Muscle of leg (tissue), 11 donors: ENCODE results near the gene UBALD1. TPM values are rescaled to one million over a fixed set of nuclear protein-coding genes. Genes with fewer than 3 reads are reported as not detected.
"Not testable (repeated sequence)": the region's sequence is repeated elsewhere in the genome, so short reads cannot be mapped to it uniquely, and the experiment has no call there.

Experiments used
- DNase-seq: peaks from one replicate; pipeline ENCODE4 v3.0.0; 2013
- H3K27ac ChIP-seq: one replicate; pipeline ENCODE4 v1.5.1; 2013; ENCODE audit warnings: mild to moderate bottlenecking, low read length, control low read depth
- H3K27me3 ChIP-seq: one replicate; pipeline ENCODE4 v1.6.1; 2013; ENCODE audit warnings: low read length; ENCODE audit not compliant: control insufficient read depth, insufficient read depth
- H3K36me3 ChIP-seq: one replicate; pipeline ENCODE4 v1.6.1; 2013; ENCODE audit warnings: low read length; ENCODE audit not compliant: control insufficient read depth, insufficient read depth
- H3K4me1 ChIP-seq: one replicate; pipeline ENCODE4 v1.6.1; 2013; ENCODE audit warnings: low read length; ENCODE audit not compliant: control insufficient read depth, insufficient read depth
- H3K4me3 ChIP-seq: one replicate; pipeline ENCODE4 v1.5.1; 2013; ENCODE audit warnings: low read length, control low read depth
- H3K9me3 ChIP-seq: replicated peaks from 2 replicates; pipeline ENCODE4 v1.6.1; 2013; ENCODE audit warnings: low read depth, low read length; ENCODE audit not compliant: control insufficient read depth
- WGBS: methylation state at CpG from one replicate; pipeline ENCODE4 v1.1.5; 2013; ENCODE audit warnings: missing lambda C conversion rate; ENCODE audit not compliant: insufficient coverage; 5-methylcytosine and 5-hydroxymethylcytosine counted together
- polyA plus RNA-seq, 8 donors: library from polyadenylated mRNA; unstranded; fragments of 120-200 nt; gene quantifications; one replicate each; pipeline versions ENCODE4 v1.2.1 to v1.2.3, GENCODE V29; 2013; ENCODE audit warnings: inconsistent platforms in 1 of 8, low replicate concordance in 1 of 8; ENCODE audit not compliant: insufficient read length in 8 of 8, insufficient read depth in 1 of 8
- total RNA-seq: library from RNA; stranded (reverse); fragments of 120-200 nt; gene quantifications from one replicate; pipeline ENCODE4 v1.2.4, GENCODE V29; 2013

The UBALD1 gene
- total and polyA plus RNA-seq, 9 donors: 7.4 to 24.5 (median 23.1) TPM

DNA sequence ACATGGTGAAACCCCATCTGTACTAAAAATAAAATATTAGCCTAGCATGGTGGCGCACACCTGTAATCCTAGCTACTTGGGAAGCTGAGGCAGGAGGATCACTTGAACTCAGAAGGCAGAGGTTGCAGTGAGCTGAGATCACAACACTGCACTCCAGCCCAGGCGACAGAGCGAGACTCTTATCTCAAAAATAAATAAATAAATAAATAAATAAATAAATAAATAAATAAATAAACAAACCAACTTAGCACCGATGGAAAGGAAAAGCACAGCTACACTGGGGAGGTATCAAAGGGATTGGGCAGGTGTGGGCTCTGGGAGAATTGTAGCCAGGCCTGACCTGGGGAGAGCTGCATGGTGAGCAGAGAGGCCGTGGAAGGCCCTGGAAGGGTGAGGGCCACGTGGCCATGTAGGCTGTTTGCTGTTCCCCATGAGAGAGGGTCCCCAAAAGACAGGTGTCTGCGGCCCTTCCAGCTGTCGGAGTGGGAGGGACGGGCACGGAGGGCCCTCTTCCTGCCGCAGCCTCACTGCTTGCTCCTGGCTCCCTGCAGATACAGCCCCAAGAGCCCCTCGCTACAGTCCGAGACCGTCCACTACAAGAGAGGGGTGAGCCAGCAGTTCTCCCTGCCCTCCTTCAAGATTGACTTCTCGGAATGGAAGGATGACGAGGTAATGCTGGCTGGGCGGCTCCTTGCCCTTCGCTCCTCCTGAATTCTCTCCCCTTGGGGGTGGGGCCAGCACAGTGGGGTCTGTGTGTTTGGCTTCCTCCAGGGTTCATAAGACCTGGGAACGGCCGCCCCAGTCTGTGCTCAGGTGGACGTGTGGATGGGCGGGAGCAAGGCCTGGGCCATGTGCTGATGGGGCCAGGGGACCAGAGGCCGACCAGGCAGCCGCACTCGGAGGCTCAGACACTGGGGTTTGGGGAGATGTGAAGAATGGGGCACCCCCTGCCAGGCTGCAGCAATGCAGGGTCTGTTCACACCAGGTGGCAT is 42.3 kb upstream of the UBALD1 start:
- no peaks in the 10 kb centered on the region for H3K9me3 ChIP-seq
- no peak overlapping the region for H3K27ac ChIP-seq
- WGBS: 85% methylated on average over 15 of the region's 25 CpGs

DNA sequence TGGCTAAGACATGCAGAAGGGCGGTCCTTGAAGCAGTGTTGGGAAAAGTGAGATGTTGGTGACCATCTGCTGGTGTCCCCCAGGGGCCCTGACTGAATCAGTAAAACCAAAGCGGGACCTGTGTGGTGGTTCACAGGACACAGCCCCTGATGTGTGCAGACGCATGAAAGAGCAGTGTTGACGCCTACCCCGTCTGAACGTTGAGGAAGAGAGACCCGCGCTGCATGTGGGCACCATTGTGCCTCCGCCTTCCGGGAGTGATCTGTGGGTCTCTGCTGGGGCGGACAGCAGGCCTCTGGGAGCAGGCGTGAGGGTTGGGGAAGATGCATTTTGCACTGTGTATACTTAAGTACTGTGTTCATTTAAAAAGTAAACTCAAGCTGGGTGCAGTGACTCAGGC is 41.5 kb upstream of the UBALD1 start:
- Histone ChIP-seq H3K4me3 (no peak overlapping the region), H3K9me3 (no peaks in the 10 kb centered on the region), H3K27me3 (no peaks in the 10 kb centered on the region), H3K36me3 (peaks cover 82% of the 10 kb centered on the region), H3K4me1 (no peaks in the 10 kb centered on the region), H3K27ac (no peak overlapping the region)
- no peak for DNase-seq
- 96% methylated on average over 12 of the region's 12 CpGs for WGBS

More for the DNA sequence above, 42.3 kb upstream of the UBALD1 start:
- Histone ChIP-seq H3K4me3 (no peak overlapping the region), H3K4me1 (no peaks in the 10 kb centered on the region), H3K36me3 (peaks cover 79% of the 10 kb centered on the region), H3K27me3 (no peaks in the 10 kb centered on the region)
- peak; percentile 0 for DNase-seq

DNA sequence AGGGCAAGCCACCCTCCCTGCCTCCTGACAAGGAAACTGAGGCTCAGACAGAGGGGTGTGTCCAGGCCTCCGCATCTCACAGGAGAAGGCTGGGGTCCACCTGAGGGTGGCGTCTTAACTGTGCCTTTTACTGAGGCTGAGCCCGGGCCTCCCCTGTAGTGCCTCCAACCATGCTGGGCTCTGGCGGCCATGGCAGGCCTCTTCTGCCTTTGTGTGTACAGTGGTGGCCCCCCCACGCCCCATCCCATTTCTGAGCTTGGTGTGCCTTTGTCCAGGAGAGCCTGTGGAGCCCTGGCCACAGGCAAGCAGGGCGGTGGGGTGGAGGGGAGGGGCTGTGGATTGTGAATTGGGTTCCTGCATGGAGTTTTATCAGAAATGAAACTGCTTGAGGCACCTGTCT is 41.1 kb upstream of the UBALD1 start:
- WGBS: 93% methylated on average over 6 of the region's 6 CpGs
- Histone ChIP-seq H3K27ac (no peak overlapping the region), H3K4me1 (no peaks in the 10 kb centered on the region), H3K9me3 (no peaks in the 10 kb centered on the region), H3K4me3 (no peak overlapping the region), H3K36me3 (peaks cover 84% of the 10 kb centered on the region), H3K27me3 (no peaks in the 10 kb centered on the region)
- DNase-seq: peak; percentile 0

DNA sequence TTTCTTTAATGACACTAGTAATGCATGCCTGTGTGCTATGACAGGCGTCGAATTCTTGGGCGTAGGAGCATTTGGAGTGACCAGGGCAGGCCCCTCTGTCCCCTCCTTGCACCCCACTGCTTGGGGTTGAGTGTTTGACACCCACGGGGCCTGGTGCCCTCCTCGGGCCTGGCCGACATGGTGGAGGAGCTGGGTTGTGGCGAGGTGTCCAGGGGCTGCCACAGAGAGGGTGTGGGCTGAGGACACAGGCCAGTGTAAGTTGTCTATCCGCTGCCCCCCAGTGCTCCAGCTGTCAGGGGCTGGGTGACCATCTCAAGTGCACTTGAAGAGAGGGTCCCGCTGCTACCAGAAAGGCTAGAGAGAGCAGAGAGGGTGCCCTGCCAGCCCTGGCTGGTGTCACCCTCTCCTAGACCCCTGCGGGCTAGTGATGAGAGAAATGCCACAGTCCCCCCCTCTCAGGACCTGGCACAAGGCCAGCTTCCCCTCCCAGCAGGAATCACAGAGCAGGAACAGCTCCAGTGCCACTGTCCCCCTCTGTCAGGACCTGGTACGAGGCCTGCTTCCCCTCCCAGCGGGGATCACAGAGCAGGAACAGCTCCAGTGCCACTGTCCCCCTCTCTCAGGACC is 40.4 kb upstream of the UBALD1 start:
- H3K4me3 ChIP-seq: no peak overlapping the region

DNA sequence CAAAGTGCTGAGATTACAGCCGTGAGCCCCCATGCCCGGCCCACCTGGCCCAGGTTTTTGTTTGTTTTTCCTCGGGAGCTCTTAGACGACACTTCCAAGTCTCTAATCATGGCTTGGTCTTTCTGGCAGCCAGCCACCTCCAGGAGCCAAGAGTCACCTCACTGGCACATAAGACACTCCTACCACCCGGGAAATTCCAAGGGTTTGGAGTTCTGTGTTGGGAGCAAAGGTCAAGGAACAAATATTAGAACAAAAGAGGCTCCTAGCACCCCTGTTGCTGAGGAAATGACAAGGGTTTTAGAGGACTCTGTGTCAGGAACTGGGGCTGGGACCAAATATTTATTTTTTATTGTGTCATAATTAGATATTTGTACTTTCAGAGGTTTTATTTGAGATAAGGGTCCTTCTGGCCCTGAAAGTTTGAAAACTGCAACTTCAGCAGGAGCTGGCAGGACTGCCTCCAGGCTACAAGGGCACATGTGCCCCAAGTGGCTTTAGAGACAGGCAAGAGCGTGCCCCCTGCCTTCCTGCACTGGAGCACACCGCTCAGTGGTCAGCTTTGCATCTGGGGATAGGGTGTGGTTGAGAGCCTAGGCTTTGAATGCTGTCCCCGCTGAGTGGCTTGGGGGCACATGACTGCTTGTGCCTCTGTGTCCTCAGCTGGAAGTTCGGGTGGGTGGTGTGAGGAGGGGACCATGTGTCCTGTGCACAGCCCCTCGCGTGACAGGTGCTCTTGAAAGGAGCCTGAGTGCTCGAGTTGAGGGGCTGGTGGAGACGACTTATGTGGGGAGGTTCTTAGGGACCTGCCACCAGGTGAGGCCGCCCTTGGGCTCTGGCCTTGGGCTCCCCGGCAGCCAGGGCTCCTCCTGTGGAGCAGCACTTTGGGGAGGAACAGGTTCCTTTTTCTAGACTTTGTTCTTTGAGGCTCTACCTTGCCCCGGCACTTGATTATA is 39.6 kb upstream of the UBALD1 start:
- peaks cover 78% of the 10 kb centered on the region for H3K36me3 ChIP-seq
- no peaks in the 10 kb centered on the region for H3K27me3 ChIP-seq
- H3K4me1 ChIP-seq: no peaks in the 10 kb centered on the region
- H3K4me3 ChIP-seq: no peak overlapping the region
- H3K9me3 ChIP-seq: no peaks in the 10 kb centered on the region
- DNase-seq: peak; percentile 0
- H3K27ac ChIP-seq: no peak overlapping the region
- WGBS: 83% methylated on average over 15 of the region's 16 CpGs

More for the DNA sequence above, 40.4 kb upstream of the UBALD1 start:
- no peak overlapping the region for H3K27ac ChIP-seq
- no peaks in the 10 kb centered on the region for H3K27me3 ChIP-seq
- DNase-seq: peak; percentile 4
- H3K4me1 ChIP-seq: no peaks in the 10 kb centered on the region
- no peaks in the 10 kb centered on the region for H3K9me3 ChIP-seq
- peaks cover 83% of the 10 kb centered on the region for H3K36me3 ChIP-seq
- WGBS: 91% methylated on average over 9 of the region's 12 CpGs

DNA sequence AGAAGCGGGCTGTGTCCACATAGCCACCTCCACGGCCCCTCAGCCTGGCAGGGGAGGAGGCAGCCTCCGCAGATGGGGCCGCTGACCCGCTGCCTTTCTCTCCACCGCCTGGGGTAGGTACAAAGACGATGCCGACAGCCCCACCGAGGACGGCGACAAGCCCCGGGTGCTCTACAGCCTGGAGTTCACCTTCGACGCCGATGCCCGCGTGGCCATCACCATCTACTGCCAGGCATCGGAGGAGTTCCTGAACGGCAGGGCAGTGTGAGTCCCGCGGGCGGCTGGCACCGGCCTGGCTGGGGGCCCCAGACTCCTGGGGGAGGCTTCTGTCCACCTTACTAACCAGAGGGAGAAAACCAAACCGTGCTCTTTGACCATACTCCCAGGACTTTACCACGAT is 37.9 kb upstream of the UBALD1 start:
- WGBS: 92% methylated on average over 24 of the region's 25 CpGs
- Histone ChIP-seq H3K4me1 (no peaks in the 10 kb centered on the region), H3K27me3 (no peaks in the 10 kb centered on the region), H3K4me3 (no peak overlapping the region), H3K9me3 (peaks cover 3% of the 10 kb centered on the region), H3K36me3 (peaks cover 70% of the 10 kb centered on the region), H3K27ac (no peak overlapping the region)
- DNase-seq: no peak

DNA sequence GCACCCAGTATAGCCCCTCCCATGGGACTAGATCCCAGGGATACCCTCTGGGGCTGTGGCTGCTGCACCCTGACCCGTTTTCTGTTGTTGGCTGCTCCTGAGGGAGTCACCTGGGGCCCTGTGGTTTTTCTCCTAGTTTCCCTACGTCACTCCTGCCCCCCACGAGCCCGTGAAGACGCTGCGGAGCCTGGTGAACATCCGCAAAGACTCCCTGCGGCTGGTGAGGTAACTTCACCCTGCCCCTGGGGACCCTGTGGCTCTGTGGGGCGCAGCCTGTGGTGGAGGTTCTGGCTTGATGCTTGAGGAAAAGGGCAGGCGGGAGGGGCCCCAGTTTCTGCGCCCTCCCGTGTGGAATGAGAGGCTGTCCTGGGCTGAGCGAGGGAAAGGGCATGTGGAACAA is 37.1 kb upstream of the UBALD1 start:
- WGBS: 86% methylated on average over 13 of the region's 13 CpGs
- no peaks in the 10 kb centered on the region for H3K4me1 ChIP-seq
- H3K27ac ChIP-seq: no peak overlapping the region
- H3K9me3 ChIP-seq: peaks cover 5% of the 10 kb centered on the region
- no peak overlapping the region for H3K4me3 ChIP-seq
- DNase-seq: no peak
- no peaks in the 10 kb centered on the region for H3K27me3 ChIP-seq
- peaks cover 70% of the 10 kb centered on the region for H3K36me3 ChIP-seq

DNA sequence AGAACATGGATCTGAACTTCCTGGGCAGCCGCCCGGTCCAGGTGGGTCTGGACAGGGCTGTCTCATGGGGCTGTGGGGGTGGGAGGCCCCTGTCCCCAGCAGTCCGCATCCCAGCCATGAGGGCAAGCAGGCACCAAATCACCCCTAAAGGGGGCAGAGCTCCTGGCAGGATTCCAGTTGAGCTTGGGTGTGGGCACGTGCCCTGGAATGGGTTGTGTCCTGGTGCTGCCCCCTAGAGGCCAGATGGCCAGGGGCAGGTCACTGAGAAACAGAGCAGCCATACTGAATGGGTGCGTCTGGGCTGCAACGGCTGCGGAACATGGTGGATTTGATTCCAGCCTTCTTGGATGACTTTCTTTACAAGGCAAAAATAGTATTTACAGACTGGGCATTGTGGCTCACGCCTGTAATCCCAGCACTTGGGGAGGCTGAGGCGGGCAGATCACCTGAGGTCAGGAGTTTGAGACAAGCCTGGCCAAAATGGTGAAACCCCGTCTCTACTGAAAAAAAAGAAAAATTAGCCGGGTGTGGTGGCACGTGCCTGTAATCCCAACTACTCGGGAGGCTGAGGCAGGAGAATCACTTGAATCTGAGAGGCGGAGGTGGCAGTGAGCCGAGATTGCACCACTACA is 35.9 kb upstream of the UBALD1 start:
- not testable (repeated sequence) for H3K4me3 ChIP-seq, H3K4me1 ChIP-seq, H3K27me3 ChIP-seq, H3K9me3 ChIP-seq, H3K27ac ChIP-seq
- peaks cover 64% of the 10 kb centered on the region for H3K36me3 ChIP-seq
- DNase-seq: peak; percentile 48
- WGBS: 80% methylated on average over 7 of the region's 15 CpGs

DNA sequence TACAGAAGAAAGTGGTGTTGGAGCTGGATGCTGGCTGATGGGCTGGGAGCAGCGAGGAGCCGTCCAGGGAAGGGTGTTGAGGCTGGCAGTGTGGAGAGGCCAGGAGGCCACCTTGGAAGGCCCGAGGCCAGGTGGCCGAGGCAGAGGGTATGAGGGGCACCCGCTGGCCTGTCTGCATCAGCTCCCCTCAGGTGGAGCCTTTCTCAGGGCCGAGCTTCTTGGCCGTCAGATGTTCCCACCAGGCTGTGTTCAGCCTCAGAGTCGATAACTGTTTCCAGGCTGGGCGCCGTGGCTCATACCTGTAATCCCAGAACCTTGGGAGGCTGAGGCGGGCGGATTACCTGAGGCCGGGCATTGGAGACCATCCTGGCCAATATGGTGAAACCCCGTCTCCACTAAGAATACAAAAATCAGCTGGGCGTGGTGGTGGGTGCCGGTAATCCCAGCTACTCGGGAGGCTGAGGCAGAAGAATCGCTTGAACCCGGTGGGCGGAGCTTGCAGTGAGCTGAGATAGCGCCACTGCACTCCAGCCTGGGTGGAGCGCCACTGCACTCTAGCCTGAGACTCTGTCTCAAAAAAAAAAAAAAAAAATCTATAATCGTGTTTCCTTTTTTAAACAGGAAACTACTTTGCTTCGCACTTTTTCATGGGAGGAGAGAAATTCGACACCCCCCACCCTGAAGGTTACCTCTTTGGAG is 35.2 kb upstream of the UBALD1 start:
- Histone ChIP-seq H3K9me3 (peaks cover 5% of the 10 kb centered on the region), H3K27me3 (no peaks in the 10 kb centered on the region), H3K36me3 (peaks cover 65% of the 10 kb centered on the region), H3K4me3 (no peak overlapping the region), H3K27ac (no peak overlapping the region), H3K4me1 (no peaks in the 10 kb centered on the region)
- no peak for DNase-seq
- WGBS: 96% methylated on average over 20 of the region's 25 CpGs
